SK-N-SH (cell line): ENCODE data around the gene EP400. TPM values are rescaled to one million over a fixed set of nuclear protein-coding genes. Genes with fewer than 3 reads are reported as not detected.

Source experiments
- CTCF ChIA-PET: fragments of 300-600, 350-600 bp; formaldehyde crosslinking; extraction: SDS; loops from one replicate; lab custom pipeline; 2021; lab: Yijun Ruan, JAX
- POLR2A ChIA-PET: fragments of 350-600 bp; sonication (Branson Sonifier 250); formaldehyde crosslinking; extraction: SDS; loops from one replicate; lab custom pipeline; 2020; ENCODE audit warnings: antibody characterized with exemption, inconsistent platforms; lab: Yijun Ruan, JAX
- DNase-seq: peaks from one replicate; pipeline ENCODE4 v3.0.0; 2012
- H2AFZ ChIP-seq: fragments of 200-600 bp; sonication (generic); 2 replicates; pipeline ENCODE4 v1.8.1; 2016; ENCODE audit warnings: antibody characterized with exemption, mild to moderate bottlenecking, low read depth
- H3F3A ChIP-seq: fragments of 200-600 bp; sonication (generic); replicated peaks from 2 replicates; pipeline ENCODE3; 2016; ENCODE audit warnings: antibody characterized with exemption, mild to moderate bottlenecking; ENCODE audit not compliant: insufficient read depth
- H3K27ac ChIP-seq, 2 experiments: fragments of 200-500 bp in 1 of 2; fragments of 200-600 bp in 1 of 2; sonication (Bioruptor generic) in 1 of 2; sonication (generic), shearing (Covaris generic) in 1 of 2; 2 replicates each; pipeline versions ENCODE4 v1.5.1 to v1.6.1; 2014 to 2016; ENCODE audit warnings: low read depth in 2 of 2, inconsistent platforms in 1 of 2, low read length in 1 of 2, mild to moderate bottlenecking in 1 of 2, mixed read lengths in 1 of 2
- H3K27me3 ChIP-seq: fragments of 200-600 bp; sonication (generic), shearing (Covaris generic); 2 replicates; pipeline ENCODE4 v1.6.1; 2016; ENCODE audit warnings: mixed run types; ENCODE audit not compliant: insufficient read depth
- H3K36me3 ChIP-seq, 2 experiments: fragments of 200-500 bp in 1 of 2; fragments of 200-600 bp in 1 of 2; sonication (Bioruptor generic) in 1 of 2; sonication (generic) in 1 of 2; replicated peaks in 1 of 2; 2 replicates each; pipeline versions ENCODE3 to v1.5.1; 2014 to 2016; ENCODE audit warnings: low read length in 1 of 2, mild to moderate bottlenecking in 1 of 2; ENCODE audit not compliant: insufficient read depth in 2 of 2, control insufficient read depth in 1 of 2
- H3K4me1 ChIP-seq, 2 experiments: fragments of 200-500 bp in 1 of 2; fragments of 200-600 bp in 1 of 2; sonication (Bioruptor generic) in 1 of 2; sonication (generic), shearing (Covaris generic) in 1 of 2; 2 replicates each; pipeline versions ENCODE4 v1.5.1 to v1.6.1; 2014 to 2016; ENCODE audit warnings: low read depth in 1 of 2, low read length in 1 of 2, mixed run types in 1 of 2; ENCODE audit not compliant: insufficient read depth in 2 of 2, control insufficient read depth in 1 of 2
- H3K4me2 ChIP-seq: fragments of 200-600 bp; sonication (generic), shearing (Covaris generic); 2 replicates; pipeline ENCODE4 v1.6.1; 2017; ENCODE audit warnings: mixed run types
- H3K4me3 ChIP-seq, 2 experiments: fragments of 200-500 bp in 1 of 2; fragments of 200-600 bp in 1 of 2; sonication (Bioruptor generic) in 1 of 2; sonication (generic), shearing (Covaris generic) in 1 of 2; 2 replicates each; pipeline versions ENCODE4 v1.5.1 to v1.8.1; 2014 to 2016; ENCODE audit warnings: low read depth in 2 of 2, inconsistent platforms in 1 of 2, low read length in 1 of 2, mild to moderate bottlenecking in 1 of 2, mixed read lengths in 1 of 2, moderate library complexity in 1 of 2
- H3K79me2 ChIP-seq: fragments of 200-600 bp; sonication (generic); 2 replicates; pipeline ENCODE4 v1.8.1; 2017; ENCODE audit warnings: mild to moderate bottlenecking; ENCODE audit not compliant: insufficient read depth
- H3K9ac ChIP-seq: fragments of 200-600 bp; sonication (generic); 2 replicates; pipeline ENCODE4 v1.6.1; 2017; ENCODE audit warnings: mixed run types
- H3K9me2 ChIP-seq: fragments of 200-600 bp; sonication (generic); 2 replicates; pipeline ENCODE4 v1.6.1; 2017; ENCODE audit warnings: mixed run types
- H3K9me3 ChIP-seq: fragments of 200-600 bp; sonication (generic); 2 replicates; pipeline ENCODE4 v1.6.1; 2017; ENCODE audit warnings: mixed run types, mild to moderate bottlenecking, moderate library complexity
- H4K20me1 ChIP-seq: fragments of 200-600 bp; sonication (generic); 2 replicates; pipeline ENCODE4 v1.6.1; 2017; ENCODE audit warnings: mild to moderate bottlenecking, mixed run types; ENCODE audit not compliant: insufficient read depth
- CTCF ChIP-seq: fragments of 200-600 bp; sonication (generic); IDR thresholded peaks from 2 replicates; pipeline ENCODE4 v1.6.1; 2017; ENCODE audit warnings: antibody characterized with exemption, mild to moderate bottlenecking, moderate library complexity
- ELF1 ChIP-seq: IDR thresholded peaks from 2 replicates; pipeline ENCODE4 v1.4.0; 2012
- EZH2phosphoT487 ChIP-seq: fragments of 200-600 bp; sonication (generic); IDR thresholded peaks from 2 replicates; pipeline ENCODE4 v1.6.1; 2017; ENCODE audit warnings: low read depth, mixed run types, mild to moderate bottlenecking, antibody characterized with exemption, moderate library complexity, borderline replicate concordance
- FOSL2 ChIP-seq: IDR thresholded peaks from 2 replicates; pipeline ENCODE4 v1.4.0; 2012; ENCODE audit warnings: low read depth, mild to moderate bottlenecking, moderate library complexity, borderline replicate concordance
- IRF3 ChIP-seq: fragments of 150-350 bp; IDR thresholded peaks from 2 replicates; pipeline ENCODE4 v1.6.1; 2016; ENCODE audit warnings: mild to moderate bottlenecking, low read depth, low read length
- MAX ChIP-seq: IDR thresholded peaks from 2 replicates; pipeline ENCODE4 v1.4.0; 2012; ENCODE audit warnings: low read depth
- MEF2A ChIP-seq: IDR thresholded peaks from 2 replicates; pipeline ENCODE4 v1.4.0; 2012; ENCODE audit warnings: low read depth, borderline replicate concordance
- MXI1 ChIP-seq: IDR thresholded peaks from 2 replicates; pipeline ENCODE4 v1.6.1; 2012; ENCODE audit warnings: mild to moderate bottlenecking, low read depth, low read length, improper control_type of control experiment
- NFIC ChIP-seq: IDR thresholded peaks from 2 replicates; pipeline ENCODE4 v1.4.0; 2012; ENCODE audit warnings: borderline replicate concordance
- NRF1 ChIP-seq: IDR thresholded peaks from 2 replicates; pipeline ENCODE4 v1.6.1; 2012; ENCODE audit warnings: low read depth, mild to moderate bottlenecking, low read length
- PBX3 ChIP-seq: IDR thresholded peaks from 2 replicates; pipeline ENCODE4; 2012
- RAD21 ChIP-seq: IDR thresholded peaks from 2 replicates; pipeline ENCODE4 v1.6.1; 2012; ENCODE audit warnings: mild to moderate bottlenecking, low read length
- RCOR1 ChIP-seq: fragments of 150-350 bp; IDR thresholded peaks from 2 replicates; pipeline ENCODE4 v1.6.1; 2017; ENCODE audit warnings: antibody characterized with exemption, low read length
- SIN3A ChIP-seq: IDR thresholded peaks from 2 replicates; pipeline ENCODE4 v1.6.1; 2012; ENCODE audit warnings: low read depth, mild to moderate bottlenecking, low read length, moderate library complexity, borderline replicate concordance
- SMC3 ChIP-seq: IDR thresholded peaks from 2 replicates; pipeline ENCODE4 v1.6.1; 2012; ENCODE audit warnings: low read depth, low read length, improper control_type of control experiment
- TAF1 ChIP-seq: IDR thresholded peaks from 2 replicates; pipeline ENCODE4 v1.6.1; 2012; ENCODE audit warnings: low read depth, mild to moderate bottlenecking, low read length, moderate library complexity, borderline replicate concordance
- TCF12 ChIP-seq: IDR thresholded peaks from 2 replicates; pipeline ENCODE4 v1.4.0; 2012
- USF1 ChIP-seq: IDR thresholded peaks from 2 replicates; pipeline ENCODE4 v1.4.0; 2012; ENCODE audit warnings: low read depth, borderline replicate concordance
- USF2 ChIP-seq: fragments of 150-350 bp; IDR thresholded peaks from 2 replicates; pipeline ENCODE4 v1.6.1; 2017; ENCODE audit warnings: antibody characterized with exemption, low read length, low read depth, borderline replicate concordance
- WGBS: methylation state at CpG from one replicate; pipeline ENCODE4 v1.1.6; 2017; ENCODE audit warnings: low lambda C conversion rate; 5-methylcytosine and 5-hydroxymethylcytosine counted together
- polyA plus RNA-seq, 3 experiments: library from polyadenylated mRNA; depleted of rRNA; stranded (reverse); fragments of >200 nt; gene quantifications; 2 replicates each; pipeline ENCODE4 v1.2.3, GENCODE V29; 2012

Gene EP400
- polyA plus RNA-seq, 1 of the 3 experiments (the other 2 are of a cell fraction) = 7.0 TPM

GRCh38 chr12:132129007-132129406 lies 179.3 kb downstream of the EP400 start:
- H3K36me3 ChIP-seq = peaks cover 48 to 53% of the 10 kb centered on the region in 2 experiments
- H3K27me3 ChIP-seq = no peaks in the 10 kb centered on the region
- ChIA-PET CTCF (interaction anchor here (2.0 kb wide), 1 partner anchor 13 kb away, joined by 5 read pairs; no protein-coding TSS in a partner anchor), POLR2A (no interaction called here)
- H3K9me3 ChIP-seq = no peaks in the 10 kb centered on the region
- DNase-seq = no peak
- H3K9ac ChIP-seq = no peak overlapping the region
- 100% methylated on average over 3 of the region's 3 CpGs for WGBS
- no peak overlapping the region for H3K4me3 ChIP-seq
- H2AFZ ChIP-seq = no peak overlapping the region
- H3K4me1 ChIP-seq = no peaks in the 10 kb centered on the region
- H4K20me1 ChIP-seq = no peaks in the 10 kb centered on the region
- H3K9me2 ChIP-seq = no peaks in the 10 kb centered on the region
- H3K79me2 ChIP-seq = no peaks in the 10 kb centered on the region
- H3K27ac ChIP-seq = no peak overlapping the region
- H3K4me2 ChIP-seq = no peak overlapping the region
- peaks cover 9% of the 10 kb centered on the region for H3F3A ChIP-seq
- TF ChIP-seq IRF3 (no peak), MAX (no peak)

GRCh38 chr12:132130690-132131089 lies 180.9 kb downstream of the EP400 start:
- Histone ChIP-seq H3K79me2 (no peaks in the 10 kb centered on the region), H3F3A (peaks cover 9% of the 10 kb centered on the region), H3K27ac (no peak overlapping the region), H3K27me3 (no peaks in the 10 kb centered on the region), H3K9ac (no peak overlapping the region), H3K9me3 (no peaks in the 10 kb centered on the region), H3K4me3 (no peak overlapping the region), H3K36me3 (peaks cover 37 to 41% of the 10 kb centered on the region in 2 experiments), H3K4me1 (no peaks in the 10 kb centered on the region), H3K4me2 (no peak overlapping the region), H3K9me2 (no peaks in the 10 kb centered on the region), H4K20me1 (no peaks in the 10 kb centered on the region), H2AFZ (no peak overlapping the region)
- ChIA-PET POLR2A (no interaction called here), CTCF (interaction anchor here (1.1 to 2.0 kb wide), 3 partner anchors 9 to 150 kb away, joined by 3 to 5 read pairs (median 3); no protein-coding TSS in a partner anchor)
- DNase-seq = no peak
- WGBS = 98% methylated on average over 9 of the region's 14 CpGs
- no peak for TF ChIP-seq IRF3
- no peak for TF ChIP-seq FOSL2
- no peak for TF ChIP-seq ELF1
- no peak for TF ChIP-seq MEF2A
- TF ChIP-seq MAX = no peak
- no peak for TF ChIP-seq MXI1
- no peak for TF ChIP-seq USF1
- TF ChIP-seq SMC3 = no peak
- TF ChIP-seq NFIC = no peak
- TF ChIP-seq NRF1 = no peak
- no peak for TF ChIP-seq CTCF
- no peak for TF ChIP-seq TCF12
- no peak for TF ChIP-seq PBX3
- TF ChIP-seq SIN3A = no peak
- no peak for TF ChIP-seq RAD21
- TF ChIP-seq RCOR1 = no peak
- no peak for TF ChIP-seq USF2
- no peak for TF ChIP-seq TAF1
- no peak for TF ChIP-seq EZH2phosphoT487
